GM23248 (cell line): ENCODE data around the gene SERPINB2.

Source experiments
- EZH2 ChIP-seq: fragments of 200-600 bp; sonication (generic); IDR thresholded peaks from 2 replicates; pipeline ENCODE4 v1.6.1; 2018; ENCODE audit warnings: antibody characterized with exemption, mild to moderate bottlenecking; ENCODE audit not compliant: insufficient read depth, poor library complexity, severe bottlenecking
- EZH2phosphoT487 ChIP-seq: fragments of 200-600 bp; sonication (generic); IDR thresholded peaks from 2 replicates; pipeline ENCODE4 v1.6.1; 2018; ENCODE audit warnings: antibody characterized with exemption, moderate library complexity, mild to moderate bottlenecking, low read depth; ENCODE audit not compliant: insufficient read depth

DNA sequence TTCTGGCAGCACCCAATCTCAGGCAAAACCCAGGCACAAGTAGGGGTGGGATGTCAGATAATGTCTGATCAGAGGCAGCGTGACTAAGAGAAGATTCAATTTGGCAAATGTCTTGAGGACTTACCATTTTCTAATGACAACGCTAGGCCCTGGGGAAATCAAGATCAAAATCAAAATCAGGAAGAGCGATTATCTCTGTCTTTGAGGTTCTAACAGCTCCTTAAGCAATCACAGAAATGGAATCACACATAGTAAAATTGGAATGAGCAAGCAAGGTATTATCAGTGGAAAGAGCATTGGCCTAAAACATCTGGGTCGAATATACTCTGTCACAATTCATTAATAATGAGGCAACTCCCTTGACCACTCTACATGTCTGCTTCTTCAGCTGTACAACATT lies 8.6 kb upstream of the SERPINB2 start:
- TF ChIP-seq EZH2phosphoT487 = no peak
- no peak for TF ChIP-seq EZH2
